Endodermal cell (in vitro differentiated cells): ENCODE results near the gene TRPC4. TPM values are rescaled to one million over a fixed set of nuclear protein-coding genes. Genes with fewer than 3 reads are reported as not detected.

Source experiments
- DNase-seq: peaks from one replicate; pipeline ENCODE4 v3.0.0-alpha.2; 2017
- H3K27ac ChIP-seq: 2 replicates; pipeline ENCODE4 v1.5.1; 2013; ENCODE audit warnings: mild to moderate bottlenecking, low read depth, low read length, moderate library complexity
- H3K27me3 ChIP-seq: 2 replicates; pipeline ENCODE4 v1.6.1; 2013; ENCODE audit warnings: mild to moderate bottlenecking, low read length, moderate library complexity; ENCODE audit not compliant: insufficient read depth, control insufficient read depth, poor library complexity, severe bottlenecking
- H3K36me3 ChIP-seq: 2 replicates; pipeline ENCODE4 v1.7.0; 2013; ENCODE audit warnings: mild to moderate bottlenecking, low read length, moderate library complexity; ENCODE audit not compliant: control insufficient read depth, insufficient read depth
- H3K4me1 ChIP-seq: one replicate; pipeline ENCODE4 v1.7.0; 2013; ENCODE audit warnings: low read length; ENCODE audit not compliant: control insufficient read depth, insufficient read depth
- H3K4me3 ChIP-seq: 2 replicates; pipeline ENCODE4 v1.5.1; 2013; ENCODE audit warnings: mild to moderate bottlenecking, low read length, moderate library complexity
- H3K9ac ChIP-seq: 2 replicates; pipeline ENCODE4 v1.6.1; 2013; ENCODE audit warnings: mild to moderate bottlenecking, low read length, moderate library complexity; ENCODE audit not compliant: poor library complexity, severe bottlenecking; ENCODE audit errors: extremely low read depth
- H3K9me3 ChIP-seq: 2 replicates; pipeline ENCODE4 v1.6.1; 2013; ENCODE audit warnings: mild to moderate bottlenecking, low read length, moderate library complexity; ENCODE audit not compliant: control insufficient read depth
- H3K27ac Mint-ChIP-seq: 2 replicates; pipeline ENCODE4 v1.8.0; 2020; ENCODE audit warnings: mixed read lengths
- H3K27me3 Mint-ChIP-seq: 2 replicates; pipeline ENCODE4 v1.8.0; 2021; ENCODE audit warnings: mild to moderate bottlenecking, mixed read lengths; ENCODE audit not compliant: insufficient read depth
- H3K36me3 Mint-ChIP-seq: 2 replicates; pipeline ENCODE4 v1.8.0; 2020; ENCODE audit warnings: low read depth, mixed read lengths
- H3K4me1 Mint-ChIP-seq: 2 replicates; pipeline ENCODE4 v1.8.0; 2020; ENCODE audit warnings: mixed read lengths
- H3K4me3 Mint-ChIP-seq: 2 replicates; pipeline ENCODE4 v1.8.0; 2020; ENCODE audit warnings: mild to moderate bottlenecking, moderate library complexity, mixed read lengths
- H3K9me3 Mint-ChIP-seq: 2 replicates; pipeline ENCODE4 v1.8.0; 2020; ENCODE audit warnings: mild to moderate bottlenecking, mixed read lengths
- CTCF ChIP-seq: fragments of 200-600 bp; sonication (generic); conservative IDR thresholded peaks from 2 replicates; pipeline ENCODE4 v1.5.0; 2021; ENCODE audit warnings: antibody characterized with exemption, mild to moderate bottlenecking
- WGBS, 2 experiments: methylation state at CpG; one replicate each; pipeline versions ENCODE4 v1.1.5 to v1.1.7; 2013; ENCODE audit warnings: missing lambda C conversion rate in 2 of 2, mixed read lengths in 1 of 2; ENCODE audit not compliant: insufficient coverage in 1 of 2, insufficient read length in 1 of 2; 5-methylcytosine and 5-hydroxymethylcytosine counted together
- total RNA-seq, 2 donors: library from RNA; stranded (reverse); fragmentation: NEBNext Ultra II Directional in 1 of 2; extraction: Animal tissue kit (Norgen Biotek cat#: 25700) in 1 of 2; gene quantifications; 2 replicates in 1 of 2; 3 replicates in 1 of 2; pipeline ENCODE4 v1.2.1, GENCODE V29; 2021

TRPC4 gene
- total RNA-seq, 2 donors from 2014 or later = 22.5 to 28.5 TPM

- Histone ChIP-seq H3K27ac (no peak within 1 kb of the TSS), H3K4me3 (no peak within 1 kb of the TSS), H3K27me3 (no peaks in the 10 kb centered on the region), H3K36me3 (no peaks in the 10 kb centered on the region), H3K4me1 (no peaks in the 10 kb centered on the region), H3K9ac (no peak within 1 kb of the TSS), H3K9me3 (no peaks in the 10 kb centered on the region)
- Mint-ChIP-seq H3K27me3 (no peaks in the 10 kb centered on the region), H3K4me3 (no peak within 1 kb of the TSS), H3K27ac (peak within 1 kb of the TSS; percentile 70), H3K9me3 (no peaks in the 10 kb centered on the region), H3K36me3 (no peaks in the 10 kb centered on the region), H3K4me1 (peaks cover 18% of the 10 kb centered on the region)
- TF ChIP-seq CTCF = no peak
- WGBS, 2 experiments = 77 to 83% methylated on average over 1 to 6 of the region's 6 CpGs
- DNase-seq = no peak
Measured at GRCh38 chr13:37598597-37598996, 271.0 kb downstream of the TRPC4 start, which contains the start of gene POSTN. POSTN (minus strand) TSS chr13:37598768; CDS start chr13:37598726, 42 bp downstream.

GRCh38 chr13:37597477-37598025 is 272.0 kb downstream of the TRPC4 start:
- Mint-ChIP-seq H3K27ac (no peak overlapping the region), H3K4me1 (peaks cover 18% of the 10 kb centered on the region), H3K27me3 (no peaks in the 10 kb centered on the region), H3K4me3 (no peak overlapping the region), H3K9me3 (no peaks in the 10 kb centered on the region), H3K36me3 (no peaks in the 10 kb centered on the region)
- no peaks in the 10 kb centered on the region for H3K4me1 ChIP-seq
- H3K27ac ChIP-seq = no peak overlapping the region
- H3K4me3 ChIP-seq = no peak overlapping the region
- H3K9me3 ChIP-seq = no peaks in the 10 kb centered on the region
- no peaks in the 10 kb centered on the region for H3K36me3 ChIP-seq
- TF ChIP-seq CTCF = no peak
- no peak for DNase-seq
- no peaks in the 10 kb centered on the region for H3K27me3 ChIP-seq
- H3K9ac ChIP-seq = no peak overlapping the region
- 91% methylated on average over 2 of the region's 2 CpGs; no CpG with 5 or more reads in 1 of the 2 experiments for WGBS, 2 experiments

GRCh38 chr13:37596805-37597204 is 272.8 kb downstream of the TRPC4 start:
- Histone ChIP-seq H3K36me3 (no peaks in the 10 kb centered on the region), H3K27me3 (no peaks in the 10 kb centered on the region), H3K4me1 (no peaks in the 10 kb centered on the region), H3K9me3 (no peaks in the 10 kb centered on the region), H3K4me3 (no peak overlapping the region), H3K9ac (no peak overlapping the region), H3K27ac (no peak overlapping the region)
- Mint-ChIP-seq H3K27me3 (no peaks in the 10 kb centered on the region), H3K4me3 (no peak overlapping the region), H3K27ac (no peak overlapping the region), H3K4me1 (peaks cover 14% of the 10 kb centered on the region), H3K36me3 (no peaks in the 10 kb centered on the region), H3K9me3 (no peaks in the 10 kb centered on the region)
- TF ChIP-seq CTCF = no peak
- 86 to 100% methylated on average over 1 to 2 of the region's 3 CpGs for WGBS, 2 experiments
- DNase-seq = no peak
